ENCODE results near the gene HSPA8. TPM values are rescaled to one million over a fixed set of nuclear protein-coding genes. Genes with fewer than 3 reads are reported as not detected.
A peak's percentile ranks its signal among the peaks of the same experiment; 100 is the strongest.

Gene HSPA8
- total RNA-seq, 1 donor from 2014 or later = 619 TPM

GRCh38 chr11:123076484-123076883 is 14.5 kb upstream of the HSPA8 start:
- Histone ChIP-seq H3K9me3 (no peaks in the 10 kb centered on the region), H3K4me3 (no peak overlapping the region), H3K27me3 (no peaks in the 10 kb centered on the region), H3K4me1 (no peaks in the 10 kb centered on the region), H3K36me3 (peaks cover 25 to 52% of the 10 kb centered on the region in 2 donors), H3K27ac (no peak overlapping the region)
- no peak for DNase-seq (ENCODE audit: low spot score in 2 of 2)
- intact Hi-C loops (cut with DNase I) = no loop called here
- no peak for TF ChIP-seq CTCF (IDR thresholded peaks at IDR 0.05)

DNA sequence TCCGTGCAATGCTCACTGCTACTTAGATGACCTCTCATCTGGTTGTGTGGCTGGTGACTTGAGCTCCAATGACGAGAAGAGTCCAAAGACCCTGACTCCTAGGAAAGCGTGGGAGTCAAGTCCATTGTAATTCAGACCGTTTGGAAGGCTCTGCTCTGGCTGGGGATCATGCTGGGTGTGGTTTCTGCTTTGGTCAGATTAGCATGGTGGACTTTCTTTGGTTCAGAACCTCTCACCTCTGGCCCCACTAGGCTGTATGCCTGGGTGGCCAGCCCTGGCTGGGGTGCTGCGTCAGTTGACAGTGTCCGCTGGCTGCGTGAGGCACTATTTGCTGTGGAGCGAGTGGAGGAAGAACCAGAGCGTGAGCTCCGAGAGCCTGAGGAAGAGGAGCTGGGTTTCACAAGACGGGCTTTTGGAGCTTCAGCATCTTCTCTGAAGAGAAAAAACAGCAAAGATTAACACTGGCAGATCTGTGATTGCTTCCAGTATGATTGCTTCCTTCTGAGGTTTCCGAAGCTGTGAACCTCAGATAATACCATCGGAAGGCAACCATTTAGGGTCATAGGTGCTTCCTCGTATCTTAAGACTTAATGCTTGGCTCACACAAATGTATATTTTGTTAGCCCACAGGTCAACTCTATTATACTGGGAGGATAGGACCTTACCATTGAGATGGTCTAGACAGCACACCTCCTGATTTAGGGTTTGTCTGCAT is 11.6 kb upstream of the HSPA8 start:
- peaks cover 25 to 41% of the 10 kb centered on the region in 2 donors for H3K36me3 ChIP-seq
- no peak for TF ChIP-seq CTCF (IDR thresholded peaks at IDR 0.05)

GRCh38 chr11:123072762-123073161 is 10.8 kb upstream of the HSPA8 start:
- intact Hi-C loops (cut with DNase I) = no loop called here
- H3K9me3 ChIP-seq = no peaks in the 10 kb centered on the region
- peaks cover 23 to 35% of the 10 kb centered on the region in 2 donors for H3K36me3 ChIP-seq
- DNase-seq (ENCODE audit: low spot score in 2 of 2) = no peak
- no peak for TF ChIP-seq CTCF (IDR thresholded peaks at IDR 0.05)
- H3K27me3 ChIP-seq = no peaks in the 10 kb centered on the region
- H3K27ac ChIP-seq = no peak overlapping the region
- no peaks in the 10 kb centered on the region for H3K4me1 ChIP-seq
- H3K4me3 ChIP-seq = no peak overlapping the region

More for the DNA sequence above, 11.6 kb upstream of the HSPA8 start:
- intact Hi-C loops (cut with DNase I) = no loop called here
- H3K4me1 ChIP-seq = no peaks in the 10 kb centered on the region
- no peaks in the 10 kb centered on the region for H3K9me3 ChIP-seq
- no peak overlapping the region for H3K4me3 ChIP-seq
- no peaks in the 10 kb centered on the region for H3K27me3 ChIP-seq
- H3K27ac ChIP-seq = no peak overlapping the region
- no peak for DNase-seq (ENCODE audit: low spot score in 2 of 2)

GRCh38 chr11:123072332-123072761 is 10.4 kb upstream of the HSPA8 start:
- no peak for DNase-seq (ENCODE audit: low spot score in 2 of 2)
- no peak for TF ChIP-seq CTCF (IDR thresholded peaks at IDR 0.05)
- intact Hi-C loops (cut with DNase I) = no loop called here
- H3K36me3 ChIP-seq = peaks cover 19 to 33% of the 10 kb centered on the region in 2 donors
- no peaks in the 10 kb centered on the region for H3K4me1 ChIP-seq
- no peaks in the 10 kb centered on the region for H3K27me3 ChIP-seq
- H3K27ac ChIP-seq = no peak overlapping the region
- H3K4me3 ChIP-seq = no peak overlapping the region
- no peaks in the 10 kb centered on the region for H3K9me3 ChIP-seq

DNA sequence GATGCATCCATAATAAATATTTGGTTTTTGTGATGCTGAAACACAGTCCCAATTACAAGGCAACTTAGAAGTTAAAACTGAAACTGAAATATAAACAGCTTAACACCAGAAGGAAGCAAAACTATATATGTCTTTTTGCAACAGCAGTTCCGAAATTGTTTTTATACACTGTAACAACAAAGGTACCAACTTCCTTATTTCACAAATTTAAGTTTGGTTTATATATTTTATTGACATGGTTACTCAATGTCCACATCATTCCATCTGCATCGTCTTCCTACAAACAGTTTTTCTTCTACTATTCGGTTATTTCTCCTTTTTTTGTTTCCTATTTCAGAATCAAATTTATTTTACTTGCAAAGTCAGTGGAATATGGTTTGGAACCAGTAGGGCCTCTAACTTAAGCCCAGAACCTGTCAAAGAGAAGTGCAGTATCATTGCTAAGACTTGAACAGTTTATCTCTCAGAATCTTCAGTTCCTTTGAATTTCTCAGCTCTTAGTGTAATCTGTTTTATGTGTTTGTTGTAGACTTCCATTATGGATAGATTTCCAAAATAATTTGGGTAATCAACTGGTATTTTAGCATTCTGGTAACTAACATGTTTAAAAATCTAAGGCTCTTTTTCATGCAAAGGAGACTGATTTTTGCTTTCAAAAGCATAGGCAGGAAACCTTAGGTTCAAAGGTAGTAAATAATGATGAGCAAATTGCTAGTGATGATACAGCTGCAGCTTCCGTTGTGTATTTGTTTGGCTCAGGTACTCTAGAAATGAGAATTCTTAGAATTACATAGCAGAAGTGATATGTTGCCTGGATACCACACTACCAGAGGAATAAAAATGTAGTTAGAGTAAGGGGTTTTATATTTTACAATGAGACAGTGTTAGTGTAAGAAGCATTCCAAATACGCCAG is 8.2 kb upstream of the HSPA8 start:
- peak overlapping the region in 1 of 2 donors; percentile 14 for H3K27ac ChIP-seq
- TF ChIP-seq CTCF (IDR thresholded peaks at IDR 0.05) = no peak
- no peaks in the 10 kb centered on the region for H3K9me3 ChIP-seq
- H3K4me3 ChIP-seq = peak overlapping the region; percentile 25 to 35
- intact Hi-C loops (cut with DNase I) = no loop called here
- DNase-seq (ENCODE audit: low spot score in 2 of 2) = no peak
- H3K27me3 ChIP-seq = no peaks in the 10 kb centered on the region
- peaks cover 8 to 24% of the 10 kb centered on the region in 2 donors for H3K36me3 ChIP-seq
- no peaks in the 10 kb centered on the region for H3K4me1 ChIP-seq

Measured in ascending aorta (tissue), 2 donors.